OCI-LY3 (cell line): ENCODE measurements around the gene SERPINB12.

Experiments
- H2AFZ ChIP-seq: fragments of 200-600, 300-600 bp; shearing (Covaris generic); 2 replicates; pipeline ENCODE4 v1.6.0; 2014; ENCODE audit warnings: antibody characterized with exemption, low read depth, low read length
- H3K27ac ChIP-seq: fragments of 200-600, 300-600 bp; sonication (generic); 2 replicates; pipeline ENCODE4 v1.5.1; 2014; ENCODE audit warnings: mild to moderate bottlenecking, low read length, moderate library complexity, mixed read lengths
- H3K27me3 ChIP-seq: fragments of 200-600, 300-600 bp; sonication (generic); 2 replicates; pipeline ENCODE4 v1.6.1; 2014; ENCODE audit warnings: low read depth, low read length, mixed read lengths
- H3K36me3 ChIP-seq: fragments of 200-600, 300-600 bp; sonication (generic); replicated peaks from 2 replicates; pipeline ENCODE3; 2014; ENCODE audit warnings: low read depth, low read length, mixed read lengths
- H3K4me1 ChIP-seq: fragments of 300-600, 200-600 bp; sonication (generic); 2 replicates; pipeline ENCODE4 v1.6.1; 2014; ENCODE audit warnings: low read length, mixed read lengths
- H3K4me2 ChIP-seq: fragments of 200-600, 300-600 bp; sonication (generic); 2 replicates; pipeline ENCODE4 v1.6.1; 2014; ENCODE audit warnings: low read length, mixed read lengths
- H3K4me3 ChIP-seq: fragments of 300-600, 200-600 bp; sonication (generic); 2 replicates; pipeline ENCODE4 v1.5.1; 2014; ENCODE audit warnings: antibody characterized with exemption, mild to moderate bottlenecking, low read length, moderate library complexity
- H3K79me2 ChIP-seq: fragments of 300-600, 200-600 bp; shearing (Covaris generic); 2 replicates; pipeline ENCODE4 v1.6.1; 2014; ENCODE audit warnings: mild to moderate bottlenecking, low read length, mixed read lengths
- H3K9ac ChIP-seq: fragments of 300-600, 200-600 bp; shearing (Covaris generic); 2 replicates; pipeline ENCODE4 v1.6.0; 2014; ENCODE audit warnings: mild to moderate bottlenecking, low read length, moderate library complexity
- H3K9me3 ChIP-seq: fragments of 200-600, 300-600 bp; shearing (Covaris generic); 2 replicates; pipeline ENCODE4 v1.6.1; 2014; ENCODE audit warnings: low read length, mixed read lengths; ENCODE audit not compliant: insufficient read depth
- H4K20me1 ChIP-seq: fragments of 200-600, 300-600 bp; sonication (generic); 2 replicates; pipeline ENCODE4 v1.6.1; 2016; ENCODE audit warnings: low read length, mixed read lengths; ENCODE audit not compliant: insufficient read depth
- CTCF ChIP-seq: fragments of 200-600, 300-600 bp; sonication (generic); IDR thresholded peaks from 2 replicates; pipeline ENCODE4 v1.5.1; 2014; ENCODE audit warnings: antibody characterized with exemption, low read length, low read depth
- EZH2phosphoT487 ChIP-seq: fragments of 200-600 bp; shearing (Covaris generic); IDR thresholded peaks from 2 replicates; pipeline ENCODE4 v1.6.1; 2018; ENCODE audit warnings: antibody characterized with exemption, mixed run types, low read depth

The SERPINB12 gene

GRCh38 chr18:63545000-63545399 is 2.8 kb downstream of the SERPINB12 start:
- TF ChIP-seq EZH2phosphoT487 (no peak), CTCF (no peak)
- Histone ChIP-seq H3K27me3 (peaks cover 5% of the 10 kb centered on the region; the same call in 1 of the 2 replicates), H3K9ac (no peak overlapping the region), H3K27ac (no peak overlapping the region), H3K79me2 (no peaks in the 10 kb centered on the region), H2AFZ (0 out of 2 replicates have a peak overlapping the region, but pooled peaks have one; percentile 0), H4K20me1 (no peaks in the 10 kb centered on the region), H3K9me3 (no peaks in the 10 kb centered on the region), H3K4me1 (no peaks in the 10 kb centered on the region), H3K4me2 (no peak overlapping the region), H3K36me3 (no peaks in the 10 kb centered on the region), H3K4me3 (no peak overlapping the region)

- H3K9ac ChIP-seq = no peak overlapping the region
- no peak overlapping the region for H3K4me3 ChIP-seq
- no peaks in the 10 kb centered on the region for H3K4me1 ChIP-seq
- no peaks in the 10 kb centered on the region for H3K36me3 ChIP-seq
- H4K20me1 ChIP-seq = no peaks in the 10 kb centered on the region
- H3K9me3 ChIP-seq = no peaks in the 10 kb centered on the region
- H2AFZ ChIP-seq = no peak overlapping the region
- H3K27ac ChIP-seq = no peak overlapping the region
- no peak overlapping the region for H3K4me2 ChIP-seq
- H3K79me2 ChIP-seq = no peaks in the 10 kb centered on the region
- no peak for TF ChIP-seq EZH2phosphoT487
- no peak for TF ChIP-seq CTCF
- H3K27me3 ChIP-seq = no peaks in the 10 kb centered on the region; the same call in 1 of the 2 replicates
Observed at GRCh38 chr18:63550068-63550467, 7.9 kb downstream of the SERPINB12 start.

GRCh38 chr18:63551769-63552168 is 9.6 kb downstream of the SERPINB12 start:
- no peak overlapping the region for H3K4me2 ChIP-seq
- no peaks in the 10 kb centered on the region for H3K79me2 ChIP-seq
- TF ChIP-seq EZH2phosphoT487 (no peak), CTCF (no peak)
- no peaks in the 10 kb centered on the region for H3K9me3 ChIP-seq
- H3K9ac ChIP-seq = no peak overlapping the region
- no peaks in the 10 kb centered on the region for H3K36me3 ChIP-seq
- no peak overlapping the region for H3K27ac ChIP-seq
- no peak overlapping the region for H3K4me3 ChIP-seq
- H3K4me1 ChIP-seq = no peaks in the 10 kb centered on the region
- H4K20me1 ChIP-seq = no peaks in the 10 kb centered on the region
- H2AFZ ChIP-seq = no peak overlapping the region
- H3K27me3 ChIP-seq = no peaks in the 10 kb centered on the region; the same call in 1 of the 2 replicates

- Histone ChIP-seq H3K27ac (no peak overlapping the region), H3K9ac (no peak overlapping the region), H3K79me2 (no peaks in the 10 kb centered on the region)
Observed at GRCh38 chr18:63552581-63552980, 10.4 kb downstream of the SERPINB12 start.

More at GRCh38 chr18:63552581-63552980, 10.4 kb downstream of the SERPINB12 start:
- Histone ChIP-seq H3K4me1 (no peaks in the 10 kb centered on the region), H3K36me3 (no peaks in the 10 kb centered on the region), H4K20me1 (no peaks in the 10 kb centered on the region), H3K4me3 (no peak overlapping the region), H2AFZ (no peak overlapping the region), H3K4me2 (no peak overlapping the region), H3K27me3 (no peaks in the 10 kb centered on the region; the same call in 1 of the 2 replicates), H3K9me3 (no peaks in the 10 kb centered on the region)
- TF ChIP-seq EZH2phosphoT487 (no peak), CTCF (no peak)
